NCI-H2171 treated with DMSO at 0.1 percent for 48 hours (cell line): Measurements from ENCODE around the gene PPAT.
"Not testable (repeated sequence)": the region's sequence is repeated elsewhere in the genome, so short reads cannot be mapped to it uniquely, and the experiment has no call there.

Experiments
- DNase-seq: peaks from one replicate; lab custom pipeline; 2025; lab: John Stamatoyannopoulos, UW

The PPAT gene

GRCh38 chr4:56435140-56435926 lies at the start of gene PPAT:
PPAT (minus strand) TSS chr4:56435615; CDS start chr4:56435477, 138 bp downstream.
- peak; percentile 89 for DNase-seq

GRCh38 chr4:56480691-56481090 lies 45.3 kb upstream of the PPAT start:
- no peak for DNase-seq

- DNase-seq = no peak
These were observed 41.8 kb upstream of the PPAT start for GRCh38 chr4:56477192-56477702.

GRCh38 chr4:56475917-56476316 lies 40.5 kb upstream of the PPAT start:
- no peak for DNase-seq

- DNase-seq = no peak
These were observed 34.2 kb upstream of the PPAT start for GRCh38 chr4:56469489-56470210.

- DNase-seq = peak; percentile 34
These were observed 32.6 kb upstream of the PPAT start for GRCh38 chr4:56468097-56468422.

GRCh38 chr4:56467284-56468096 lies 32.1 kb upstream of the PPAT start, which contains the start of gene SRP72:
SRP72 (plus strand) TSS chr4:56467617; CDS start chr4:56467636, 19 bp downstream.
- DNase-seq = peak; percentile 77

GRCh38 chr4:56466910-56467283 lies 31.5 kb upstream of the PPAT start:
- DNase-seq = no peak

- DNase-seq = not testable (repeated sequence)
These were observed 30.9 kb upstream of the PPAT start for GRCh38 chr4:56466296-56466761.

GRCh38 chr4:56465599-56466295 lies 30.3 kb upstream of the PPAT start:
- DNase-seq = no peak

- DNase-seq = no peak
These were observed 29.2 kb upstream of the PPAT start for GRCh38 chr4:56464581-56464980.

- DNase-seq = no peak
These were observed 28.3 kb upstream of the PPAT start for GRCh38 chr4:56463711-56464110.

- no peak for DNase-seq
These were observed 26.7 kb upstream of the PPAT start for GRCh38 chr4:56462157-56462556.

- DNase-seq = no peak
These were observed 24.7 kb upstream of the PPAT start for GRCh38 chr4:56460085-56460484.

GRCh38 chr4:56450342-56450741 lies 14.9 kb upstream of the PPAT start:
- no peak for DNase-seq

GRCh38 chr4:56449475-56449874 lies 14.1 kb upstream of the PPAT start:
- DNase-seq = not testable (repeated sequence)

GRCh38 chr4:56448301-56448700 lies 12.9 kb upstream of the PPAT start:
- no peak for DNase-seq

GRCh38 chr4:56445699-56446098 lies 10.3 kb upstream of the PPAT start:
- DNase-seq = no peak

GRCh38 chr4:56444719-56445118 lies 9.3 kb upstream of the PPAT start:
- no peak for DNase-seq

- no peak for DNase-seq
These were observed 5.6 kb upstream of the PPAT start for GRCh38 chr4:56440983-56441382.

- no peak for DNase-seq
These were observed 3.4 kb upstream of the PPAT start for GRCh38 chr4:56438766-56439165.
